MCF 10A (cell line): Measurements from ENCODE around the gene TUBGCP2. TPM values are rescaled to one million over a fixed set of nuclear protein-coding genes. Genes with fewer than 3 reads are reported as not detected.
"Not testable (repeated sequence)": the region's sequence is repeated elsewhere in the genome, so short reads cannot be mapped to it uniquely, and the experiment has no call there.

Source experiments
- BruUV-seq: library from RNA; stranded (reverse); fragments of 400-500 nt; replicated peaks from 2 replicates; lab custom pipeline; 2021; lab: Mats Ljungman, UMichigan
- CTCF ChIA-PET: fragments of 300-600 bp; sonication (Branson Sonifier 250); formaldehyde crosslinking; extraction: SDS; loops from one replicate; lab custom pipeline; 2021; ENCODE audit warnings: antibody characterized with exemption, inconsistent platforms; lab: Yijun Ruan, JAX
- POLR2A ChIA-PET: fragments of 300-600, 350-650 bp; sonication (Branson Sonifier 250); formaldehyde crosslinking; extraction: SDS; loops from one replicate; lab custom pipeline; 2020; ENCODE audit warnings: antibody characterized with exemption, inconsistent platforms; lab: Yijun Ruan, JAX
- DNase-seq: peaks from one replicate; pipeline ENCODE4 v3.0.0-alpha.2; 2018; ENCODE audit not compliant: unreplicated experiment
- H3K27ac Mint-ChIP-seq: one replicate; pipeline ENCODE4 v1.8.0; 2022; ENCODE audit warnings: mild to moderate bottlenecking, low read depth, mixed read lengths; ENCODE audit not compliant: unreplicated experiment
- H3K27me3 Mint-ChIP-seq: one replicate; pipeline ENCODE4 v1.8.0; 2022; ENCODE audit warnings: mixed read lengths; ENCODE audit not compliant: insufficient read depth, unreplicated experiment
- H3K36me3 Mint-ChIP-seq: one replicate; pipeline ENCODE4 v1.8.0; 2022; ENCODE audit warnings: mild to moderate bottlenecking, moderate library complexity, mixed read lengths; ENCODE audit not compliant: insufficient read depth, unreplicated experiment
- H3K4me1 Mint-ChIP-seq: one replicate; pipeline ENCODE4 v1.8.0; 2022; ENCODE audit warnings: mixed read lengths; ENCODE audit not compliant: insufficient read depth, unreplicated experiment
- H3K4me3 Mint-ChIP-seq: one replicate; pipeline ENCODE4 v1.8.0; 2022; ENCODE audit warnings: mild to moderate bottlenecking, moderate library complexity, mixed read lengths; ENCODE audit not compliant: unreplicated experiment
- H3K9me3 Mint-ChIP-seq: one replicate; pipeline ENCODE4 v1.8.0; 2022; ENCODE audit warnings: mixed read lengths; ENCODE audit not compliant: unreplicated experiment
- intact Hi-C: fragments of 100-400 bp; cut with micrococcal nuclease; formaldehyde crosslinking; loops from 2 replicates; pipeline ENCODE4 v1.14.1; 2022
- total RNA-seq: library from RNA; stranded (reverse); gene quantifications from 2 replicates; pipeline ENCODE4 v1.2.3, GENCODE V29; 2022
- TF ChIP-seq, protein P1 (sequence below): fragments of 200-600 bp; IDR thresholded peaks from one replicate; pipeline ENCODE4 v1.8.0; 2022; ENCODE audit warnings: antibody characterized with exemption, mild to moderate bottlenecking; ENCODE audit not compliant: unreplicated experiment

TUBGCP2 gene
- total RNA-seq, 1 experiment from 2014 or later, result 95.9 TPM

DNA sequence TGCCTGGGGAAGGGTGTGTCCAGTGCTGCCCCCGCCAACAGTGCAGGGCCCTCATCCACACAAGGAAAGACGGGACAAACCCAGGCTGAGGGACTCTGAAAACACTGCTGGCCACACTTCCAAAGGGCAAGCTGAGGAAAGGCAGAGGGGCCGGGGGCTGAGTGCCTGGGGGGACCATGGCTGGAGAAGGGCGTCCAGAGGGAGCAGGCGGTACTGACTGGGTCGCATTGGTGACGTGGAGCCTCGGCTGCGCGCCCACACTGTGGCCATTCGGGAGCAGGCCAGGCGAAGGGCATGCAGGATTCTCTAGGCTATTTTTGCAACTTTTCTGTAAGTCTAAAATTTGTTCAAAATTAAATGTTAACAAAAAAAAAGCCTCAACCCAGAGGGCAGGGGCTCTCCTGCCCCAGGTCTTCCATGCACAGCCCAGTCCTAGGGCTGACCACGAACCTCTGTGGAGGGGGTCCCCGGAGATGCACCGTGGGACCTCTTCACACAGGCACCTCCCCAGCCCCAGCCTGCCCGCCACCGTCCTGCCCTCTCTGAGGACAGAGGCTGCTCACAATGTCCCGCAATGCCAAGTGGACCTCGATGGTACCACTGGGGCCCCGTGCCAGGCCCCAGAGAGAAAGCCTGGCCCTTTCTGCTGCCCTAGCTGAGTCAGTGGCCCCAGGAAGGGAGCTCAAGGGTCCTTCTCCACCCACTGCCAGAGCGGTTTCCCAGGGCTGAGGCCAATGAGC, 42.4 kb downstream of the TUBGCP2 start:
- H3K27me3 Mint-ChIP-seq, result no peaks in the 10 kb centered on the region
- ChIA-PET POLR2A (interaction anchor here (1.1 kb wide), 1 partner anchor 41 kb away, joined by 3 read pairs; no protein-coding TSS in a partner anchor), CTCF (interaction anchor here (1.0 to 1.1 kb wide), 2 partner anchors 9 to 12 kb away, joined by 3 to 5 read pairs; no protein-coding TSS in a partner anchor)
- no peaks in the 10 kb centered on the region for H3K9me3 Mint-ChIP-seq
- no peaks in the 10 kb centered on the region for H3K36me3 Mint-ChIP-seq
- intact Hi-C loops, result no loop called here
- DNase-seq, result no peak
- H3K4me3 Mint-ChIP-seq, result no peak overlapping the region
- TF ChIP-seq, protein P1, sequence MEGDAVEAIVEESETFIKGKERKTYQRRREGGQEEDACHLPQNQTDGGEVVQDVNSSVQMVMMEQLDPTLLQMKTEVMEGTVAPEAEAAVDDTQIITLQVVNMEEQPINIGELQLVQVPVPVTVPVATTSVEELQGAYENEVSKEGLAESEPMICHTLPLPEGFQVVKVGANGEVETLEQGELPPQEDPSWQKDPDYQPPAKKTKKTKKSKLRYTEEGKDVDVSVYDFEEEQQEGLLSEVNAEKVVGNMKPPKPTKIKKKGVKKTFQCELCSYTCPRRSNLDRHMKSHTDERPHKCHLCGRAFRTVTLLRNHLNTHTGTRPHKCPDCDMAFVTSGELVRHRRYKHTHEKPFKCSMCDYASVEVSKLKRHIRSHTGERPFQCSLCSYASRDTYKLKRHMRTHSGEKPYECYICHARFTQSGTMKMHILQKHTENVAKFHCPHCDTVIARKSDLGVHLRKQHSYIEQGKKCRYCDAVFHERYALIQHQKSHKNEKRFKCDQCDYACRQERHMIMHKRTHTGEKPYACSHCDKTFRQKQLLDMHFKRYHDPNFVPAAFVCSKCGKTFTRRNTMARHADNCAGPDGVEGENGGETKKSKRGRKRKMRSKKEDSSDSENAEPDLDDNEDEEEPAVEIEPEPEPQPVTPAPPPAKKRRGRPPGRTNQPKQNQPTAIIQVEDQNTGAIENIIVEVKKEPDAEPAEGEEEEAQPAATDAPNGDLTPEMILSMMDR, result no peak
- peaks cover 11% of the 10 kb centered on the region for H3K4me1 Mint-ChIP-seq
- no peak overlapping the region for H3K27ac Mint-ChIP-seq
- BruUV-seq, result no TSS peak

DNA sequence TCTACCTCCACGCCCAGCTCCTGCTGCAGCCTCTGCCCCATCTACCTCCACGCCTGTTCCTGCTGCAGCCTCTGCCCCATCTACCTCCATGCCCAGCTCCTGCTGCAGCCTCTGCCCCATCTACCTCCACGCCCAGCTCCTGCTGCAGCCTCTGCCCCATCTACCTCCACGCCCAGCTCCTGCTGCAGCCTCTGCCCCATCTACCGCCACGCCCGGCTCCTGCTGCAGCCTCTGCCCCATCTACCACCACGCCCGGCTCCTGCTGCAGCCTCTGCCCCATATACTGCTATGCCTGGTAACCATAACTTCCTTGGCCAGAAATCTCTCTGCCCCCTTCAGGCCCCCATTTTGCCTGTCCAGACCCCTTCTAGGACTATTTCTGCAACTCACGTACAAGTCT, 43.6 kb downstream of the TUBGCP2 start:
- POLR2A ChIA-PET, result interaction anchor here (0.7 to 1.1 kb wide), 2 partner anchors 11 to 42 kb away, joined by 3 read pairs; no protein-coding TSS in a partner anchor
- H3K4me3 Mint-ChIP-seq, H3K27ac Mint-ChIP-seq, DNase-seq, H3K36me3 Mint-ChIP-seq, H3K27me3 Mint-ChIP-seq, H3K9me3 Mint-ChIP-seq, intact Hi-C loops, BruUV-seq: not testable (repeated sequence)
- CTCF ChIA-PET, result interaction anchor here (1.2 kb wide), 1 partner anchor 10 kb away, joined by 3 read pairs; no protein-coding TSS in a partner anchor
- peaks cover 22% of the 10 kb centered on the region for H3K4me1 Mint-ChIP-seq

DNA sequence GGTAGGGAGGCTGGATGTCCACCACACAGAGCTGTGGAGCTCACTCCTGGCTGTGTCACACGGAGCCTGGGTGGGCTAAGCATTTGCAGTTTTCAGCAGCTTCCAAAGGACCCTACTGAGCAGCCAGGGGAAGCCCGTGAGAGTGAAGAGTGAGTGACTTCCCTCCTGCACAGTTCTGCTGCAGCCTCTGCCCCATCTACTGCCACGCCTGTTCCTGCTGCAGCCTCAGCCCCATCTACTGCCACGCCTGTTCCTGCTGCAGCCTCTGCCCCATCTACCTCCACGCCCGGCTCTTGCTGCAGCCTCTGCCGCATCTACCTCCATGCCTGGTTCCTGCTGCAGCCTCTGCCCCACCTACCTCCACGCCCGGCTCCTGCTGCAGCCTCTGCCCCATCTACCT, 44.2 kb downstream of the TUBGCP2 start:
- POLR2A ChIA-PET, result no interaction called here
- H3K4me3 Mint-ChIP-seq, result no peak overlapping the region

DNA sequence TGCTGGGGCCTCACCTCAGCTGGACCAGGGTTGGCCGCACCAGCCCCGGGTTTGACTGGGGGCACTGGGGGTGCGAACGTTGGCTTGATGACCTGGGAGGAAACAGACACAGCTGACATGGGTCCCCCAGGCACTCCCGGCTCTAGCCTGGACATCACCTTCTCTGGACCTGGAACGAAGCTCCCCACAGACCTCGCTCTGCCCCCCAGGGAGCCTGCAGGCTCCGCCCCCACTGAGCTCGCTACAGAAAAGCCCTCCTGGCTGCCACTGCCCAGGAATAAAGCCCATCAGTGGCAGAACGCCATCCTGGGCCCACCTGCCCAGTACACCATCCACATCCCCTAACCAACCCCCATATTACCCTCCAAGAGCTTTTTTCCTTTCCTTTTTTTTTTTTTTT, 45.0 kb downstream of the TUBGCP2 start:
- intact Hi-C loops, result no loop called here
- H3K4me1 Mint-ChIP-seq, result peaks cover 31% of the 10 kb centered on the region
- POLR2A ChIA-PET, result interaction anchor here (0.7 kb wide), 1 partner anchor 11 kb away, joined by 3 read pairs; no protein-coding TSS in a partner anchor

More for the DNA sequence above, 44.2 kb downstream of the TUBGCP2 start:
- BruUV-seq, result no TSS peak
- intact Hi-C loops, result no loop called here
- Mint-ChIP-seq H3K9me3 (no peaks in the 10 kb centered on the region), H3K36me3 (no peaks in the 10 kb centered on the region), H3K4me1 (peaks cover 26% of the 10 kb centered on the region), H3K27me3 (no peaks in the 10 kb centered on the region), H3K27ac (no peak overlapping the region)
- DNase-seq, result peak; percentile 18
- TF ChIP-seq, protein P1, result no peak
- CTCF ChIA-PET, result interaction anchor here (1.2 to 1.3 kb wide), 2 partner anchors 11 to 43 kb away, joined by 3 to 7 read pairs; no protein-coding TSS in a partner anchor

More for the DNA sequence above, 45.0 kb downstream of the TUBGCP2 start:
- Mint-ChIP-seq H3K4me3 (no peak overlapping the region), H3K9me3 (no peaks in the 10 kb centered on the region), H3K36me3 (peaks cover 6% of the 10 kb centered on the region), H3K27me3 (no peaks in the 10 kb centered on the region), H3K27ac (no peak overlapping the region)
- DNase-seq, result no peak
- TF ChIP-seq, protein P1, result no peak
- CTCF ChIA-PET, result interaction anchor here (0.6 to 2.0 kb wide), 4 partner anchors 12 to 120 kb away, joined by 3 to 12 read pairs (median 6); no protein-coding TSS in a partner anchor
- no TSS peak for BruUV-seq
